ENCODE data around the gene CAMSAP2. TPM values are rescaled to one million over a fixed set of nuclear protein-coding genes. Genes with fewer than 3 reads are reported as not detected.

Gene CAMSAP2
- total and polyA plus RNA-seq, 2 of the 4 experiments (the other 2 are of a cell fraction): 8.3 to 29.4 TPM

- DNase-seq: no peak
- no peak overlapping the region for H4K91ac ChIP-seq (ENCODE audit: insufficient read depth, low read depth, low read length)
- no peaks in the 10 kb centered on the region for H3K27me3 ChIP-seq (ENCODE audit: control insufficient read depth, insufficient read depth, low read length)
- intact Hi-C loops (cut with micrococcal nuclease) (no loop called here), in situ Hi-C loops (cut with MboI; ENCODE audit: low sequenced_read_pairs) (no loop called here), dilution Hi-C loops (cut with HindIII; ENCODE audit: low sequenced_read_pairs, unreplicated experiment) (no loop called here)
- no peak overlapping the region for H3K9ac ChIP-seq (ENCODE audit: low read depth, low read length)
- no peaks in the 10 kb centered on the region for H3K9me3 ChIP-seq (ENCODE audit: control insufficient read depth, insufficient read depth, low read length)
- H3K56ac ChIP-seq (ENCODE audit: extremely low read depth, insufficient read depth, low read length): no peak overlapping the region
- no peak overlapping the region for H2BK120ac ChIP-seq (ENCODE audit: low read depth, low read length)
- no peak overlapping the region; the same call in 1 of the 2 replicates for H3K14ac ChIP-seq (replicated peaks; ENCODE audit: low read depth, low read length)
- H4K8ac ChIP-seq (ENCODE audit: low read depth in 2 of 2, low read length in 2 of 2): no peak overlapping the region
- H3K4me1 ChIP-seq (ENCODE audit: control insufficient read depth, insufficient read depth, low read length): no peaks in the 10 kb centered on the region
- no peak overlapping the region for H3K23ac ChIP-seq (ENCODE audit: low read depth, low read length)
- H3K4ac ChIP-seq (ENCODE audit: low read depth, low read length): no peak overlapping the region
- H3K18ac ChIP-seq (ENCODE audit: low read depth, low read length): no peak overlapping the region
- CTCF ChIA-PET: no interaction called here
- H2AK9ac ChIP-seq (replicated peaks; ENCODE audit: low read depth, low read length, poor library complexity): no peak overlapping the region
- no peak overlapping the region for H2BK20ac ChIP-seq (ENCODE audit: low read depth, low read length)
- no peak overlapping the region for H3K4me2 ChIP-seq (ENCODE audit: low read depth, low read length)
- no peak overlapping the region for H2AFZ ChIP-seq (replicated peaks; ENCODE audit: low read length, poor library complexity)
- no peaks in the 10 kb centered on the region for H4K20me1 ChIP-seq (ENCODE audit: insufficient read depth, low read length)
- no peaks in the 10 kb centered on the region for H3K36me3 ChIP-seq (ENCODE audit: control insufficient read depth, insufficient read depth, low read length)
- no peak for TF ChIP-seq CEBPB (IDR thresholded peaks at IDR 0.05; ENCODE audit: low read depth, low read length)
- no peak for TF ChIP-seq RAD21 (IDR thresholded peaks at IDR 0.05; ENCODE audit: low read length)
- no peak for TF ChIP-seq RCOR1 (IDR thresholded peaks at IDR 0.05; ENCODE audit: insufficient replicate concordance, low read length)
- no peak for TF ChIP-seq SMC3 (IDR thresholded peaks at IDR 0.05; ENCODE audit: low read depth, low read length)
- no peak for TF ChIP-seq CTCF (conservative IDR thresholded peaks at IDR 0.05; ENCODE audit: low read depth, low read length)
- no peak for TF ChIP-seq USF2 (IDR thresholded peaks at IDR 0.05; ENCODE audit: low read depth, low read length)
- no peak for TF ChIP-seq POLR2A (IDR thresholded peaks at IDR 0.05; ENCODE audit: low read depth, low read length)
- TF ChIP-seq MXI1 (IDR thresholded peaks at IDR 0.05; ENCODE audit: borderline replicate concordance, low read depth, low read length): no peak
- no peak for TF ChIP-seq MAZ (IDR thresholded peaks at IDR 0.05; ENCODE audit: borderline replicate concordance, low read depth, low read length)
- no peak for TF ChIP-seq NFE2L2 (IDR thresholded peaks at IDR 0.05; ENCODE audit: low read depth, low read length)
- no peak for TF ChIP-seq RFX5 (IDR thresholded peaks at IDR 0.05; ENCODE audit: low read depth, low read length)
- no peak for TF ChIP-seq CHD1 (IDR thresholded peaks at IDR 0.05; ENCODE audit: low read depth, low read length)
- no peak for ATAC-seq (ENCODE audit: low read depth)
- no peaks in the 10 kb centered on the region for H3K79me1 ChIP-seq (ENCODE audit: low read depth in 1 of 2, low read length in 2 of 2)
- no peak overlapping the region for H4K5ac ChIP-seq (ENCODE audit: low read depth, low read length)
- no peak overlapping the region for H3K4me3 ChIP-seq (ENCODE audit: insufficient read depth, low read depth, low read length)
- no TSS peak for BruUV-seq (replicated peaks)
- H2BK5ac ChIP-seq (ENCODE audit: low read depth, low read length, poor library complexity, severe bottlenecking): no peak overlapping the region
- no peak overlapping the region for H2BK15ac ChIP-seq (ENCODE audit: low read depth, low read length)
- POLR2A ChIA-PET (ENCODE audit: unreplicated experiment): no interaction called here
- H3K27ac ChIP-seq (ENCODE audit: insufficient read depth, low read length): no peak overlapping the region
- WGBS, 2 experiments (ENCODE audit: extremely low coverage in 2 of 2, insufficient read length in 1 of 2): no CpG with 5 or more reads among the region's 7 CpGs
- no peaks in the 10 kb centered on the region for H3K9me1 ChIP-seq (ENCODE audit: insufficient read depth, low read length)
- H2AK5ac ChIP-seq (ENCODE audit: low read depth, low read length): no peak overlapping the region
Measured at GRCh38 chr1:200732438-200732837, 6.3 kb upstream of the CAMSAP2 start.

Data from IMR-90 (cell line).